Dermis microvascular lymphatic vessel endothelial cell (primary cell): Measurements from ENCODE around the gene ATP2A3. TPM values are rescaled to one million over a fixed set of nuclear protein-coding genes. Genes with fewer than 3 reads are reported as not detected.

ENCODE experiments used
- DNase-seq, 2 donors: peaks; one replicate each; pipeline versions ENCODE4 v3.0.0 to v3.0.0-alpha.2; 2010; ENCODE audit warnings: low read depth in 2 of 2
- total RNA-seq: library from RNA; depleted of rRNA; stranded (reverse); fragments of >200 nt; gene quantifications from 2 replicates; pipeline ENCODE4 v1.2.1, GENCODE V29; 2014

Gene ATP2A3
- total RNA-seq, 1 donor from 2014 or later, result not detected

- DNase-seq, result peak in 1 of 2 donors; percentile 74
Observed at GRCh38 chr17:3892095-3892998, 71.9 kb downstream of the ATP2A3 start.

GRCh38 chr17:3891626-3892094 lies 72.6 kb downstream of the ATP2A3 start:
- DNase-seq, result peak in 1 of 2 donors; percentile 25

GRCh38 chr17:3890878-3891219 lies 73.4 kb downstream of the ATP2A3 start:
- DNase-seq, result no peak

- DNase-seq, result peak in 1 of 2 donors; percentile 87
Observed at GRCh38 chr17:3890082-3890877, 74.0 kb downstream of the ATP2A3 start.

GRCh38 chr17:3889325-3890012 lies 74.8 kb downstream of the ATP2A3 start:
- DNase-seq, result no peak

GRCh38 chr17:3888343-3889171 lies 75.7 kb downstream of the ATP2A3 start:
- DNase-seq, result peak; percentile 51 to 93

- DNase-seq, result peak in 1 of 2 donors; percentile 33
Observed at GRCh38 chr17:3887804-3888203, 76.4 kb downstream of the ATP2A3 start.

- DNase-seq, result no peak
Observed at GRCh38 chr17:3887394-3887793, 76.8 kb downstream of the ATP2A3 start.

- DNase-seq, result peak in 1 of 2 donors; percentile 27
Observed at GRCh38 chr17:3886776-3887175, 77.5 kb downstream of the ATP2A3 start.

- DNase-seq, result peak in 1 of 2 donors; percentile 53
Observed at GRCh38 chr17:3885970-3886369, 78.3 kb downstream of the ATP2A3 start.

GRCh38 chr17:3885271-3885670 lies 79.0 kb downstream of the ATP2A3 start:
- DNase-seq, result peak in 1 of 2 donors; percentile 42

- DNase-seq, result no peak
Observed at GRCh38 chr17:3884188-3884587, 80.0 kb downstream of the ATP2A3 start.

- DNase-seq, result no peak
Observed at GRCh38 chr17:3882276-3882675, 82.0 kb downstream of the ATP2A3 start.

- DNase-seq, result no peak
Observed at GRCh38 chr17:3880983-3881382, 83.3 kb downstream of the ATP2A3 start.

- no peak for DNase-seq
Observed at GRCh38 chr17:3879591-3880417, 84.4 kb downstream of the ATP2A3 start.

- no peak for DNase-seq
Observed at GRCh38 chr17:3879186-3879585, 85.1 kb downstream of the ATP2A3 start.

GRCh38 chr17:3877220-3877619 lies 87.0 kb downstream of the ATP2A3 start:
- DNase-seq, result no peak

- no peak for DNase-seq
Observed at GRCh38 chr17:3875317-3875716, 88.9 kb downstream of the ATP2A3 start.
